Femur (tissue), 1 donor: ENCODE data around the gene TBX19.

Experiments used
- DNase-seq: peaks from one replicate; pipeline ENCODE4 v3.0.0-alpha.2; 2017

TBX19 gene

DNA sequence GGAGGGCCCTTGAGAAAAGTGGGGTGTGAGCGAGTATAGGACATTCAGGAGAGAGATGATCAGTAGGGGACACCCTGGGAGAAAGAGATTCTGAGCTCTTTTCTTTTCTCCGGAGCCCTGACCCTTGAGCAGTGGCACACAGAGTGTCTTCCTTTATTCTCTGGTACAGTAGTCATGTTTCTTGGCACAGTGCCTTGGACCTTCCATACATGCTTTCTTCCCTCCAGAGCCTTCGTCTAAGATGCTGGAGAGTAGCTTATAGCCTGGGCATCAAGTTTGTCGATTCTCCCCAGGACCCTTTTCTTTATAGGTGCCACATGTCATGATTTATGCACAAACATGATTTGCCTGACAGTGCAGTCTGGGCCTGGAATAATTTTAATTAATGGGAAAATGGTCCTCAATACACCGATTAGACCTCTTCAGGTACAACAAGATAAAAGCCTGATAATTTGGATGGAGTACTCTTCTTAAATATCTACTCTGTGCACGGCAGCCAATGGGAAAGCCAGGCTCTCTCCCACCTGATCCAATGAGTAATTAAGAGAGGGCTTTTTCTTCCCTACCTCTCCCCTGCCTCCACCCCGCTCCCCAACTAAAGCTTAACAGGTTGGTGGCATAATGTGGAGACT, at the start of gene TBX19:
TBX19 (plus strand) TSS at position 582 of the 632 bp plus-strand sequence. CDS start 214 bp downstream, outside the sequence.
- DNase-seq: no peak

DNA sequence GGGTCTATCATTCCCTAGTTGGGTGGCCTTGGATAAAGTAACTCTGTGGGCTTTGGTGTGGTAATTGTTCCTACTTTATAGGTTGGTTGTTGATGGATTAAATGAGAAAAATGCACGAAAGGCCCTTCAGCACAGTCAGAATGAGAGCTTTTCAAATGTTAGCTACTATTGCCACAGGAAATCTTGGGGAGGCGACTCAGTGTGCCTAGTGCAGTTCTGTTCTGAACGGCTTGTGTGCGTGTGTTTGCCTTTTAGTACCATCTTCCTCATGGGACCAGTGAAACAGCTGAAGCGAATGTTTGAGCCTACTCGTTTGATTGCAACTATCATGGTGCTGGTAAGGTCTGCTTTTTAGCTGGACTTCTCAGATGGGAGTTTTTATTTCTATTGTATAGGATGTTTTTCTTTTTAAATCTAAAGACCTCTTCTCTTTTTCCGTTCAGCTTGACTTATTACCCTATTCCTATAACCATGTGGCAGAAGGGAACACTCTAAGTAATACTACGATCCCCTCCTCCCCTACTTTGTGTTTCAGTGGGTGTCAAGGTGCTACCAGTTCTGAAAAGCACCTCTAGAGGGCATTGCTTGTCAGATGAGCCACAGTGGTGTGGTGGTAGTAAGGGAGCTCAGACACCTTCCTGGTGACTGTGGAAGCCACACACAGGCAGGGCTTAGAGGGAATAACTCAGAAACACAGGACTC, 45.7 kb upstream of the TBX19 start:
- DNase-seq: no peak

DNA sequence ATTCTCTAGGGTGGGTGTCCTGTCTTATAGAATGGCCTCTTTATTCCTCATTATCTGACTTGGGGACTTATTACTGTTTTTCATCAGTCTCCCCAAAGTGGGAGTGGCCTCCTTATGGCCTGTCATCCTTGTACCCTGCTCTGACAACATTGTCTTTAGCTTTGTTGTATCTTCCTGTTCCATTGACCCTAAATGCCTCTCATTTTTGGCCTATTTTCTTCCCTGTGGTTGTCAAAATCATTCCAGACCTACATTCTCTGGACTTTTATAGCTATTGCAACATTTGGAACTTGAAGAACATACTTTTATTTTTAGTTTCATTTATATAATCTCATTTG, 45.2 kb upstream of the TBX19 start:
- DNase-seq: no peak

DNA sequence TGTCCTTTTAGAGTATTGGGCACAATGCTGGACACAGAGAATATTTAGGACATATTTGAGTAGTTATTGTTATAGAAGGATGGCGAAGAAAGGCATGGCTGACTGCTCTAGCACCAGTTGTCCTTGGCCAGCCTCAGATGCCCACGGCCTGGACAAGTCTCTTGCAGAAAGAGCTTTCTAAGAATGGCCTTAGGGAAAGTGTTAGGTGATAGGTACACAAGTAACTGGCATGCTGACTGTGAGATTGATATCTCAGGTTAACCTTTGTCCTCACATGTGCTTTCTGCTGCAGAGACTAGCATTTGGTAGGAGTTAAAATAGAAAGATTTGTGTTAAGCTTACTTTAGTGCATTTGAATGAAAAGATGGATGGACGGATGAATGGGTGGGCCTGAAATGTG, 44.7 kb upstream of the TBX19 start:
- no peak for DNase-seq

DNA sequence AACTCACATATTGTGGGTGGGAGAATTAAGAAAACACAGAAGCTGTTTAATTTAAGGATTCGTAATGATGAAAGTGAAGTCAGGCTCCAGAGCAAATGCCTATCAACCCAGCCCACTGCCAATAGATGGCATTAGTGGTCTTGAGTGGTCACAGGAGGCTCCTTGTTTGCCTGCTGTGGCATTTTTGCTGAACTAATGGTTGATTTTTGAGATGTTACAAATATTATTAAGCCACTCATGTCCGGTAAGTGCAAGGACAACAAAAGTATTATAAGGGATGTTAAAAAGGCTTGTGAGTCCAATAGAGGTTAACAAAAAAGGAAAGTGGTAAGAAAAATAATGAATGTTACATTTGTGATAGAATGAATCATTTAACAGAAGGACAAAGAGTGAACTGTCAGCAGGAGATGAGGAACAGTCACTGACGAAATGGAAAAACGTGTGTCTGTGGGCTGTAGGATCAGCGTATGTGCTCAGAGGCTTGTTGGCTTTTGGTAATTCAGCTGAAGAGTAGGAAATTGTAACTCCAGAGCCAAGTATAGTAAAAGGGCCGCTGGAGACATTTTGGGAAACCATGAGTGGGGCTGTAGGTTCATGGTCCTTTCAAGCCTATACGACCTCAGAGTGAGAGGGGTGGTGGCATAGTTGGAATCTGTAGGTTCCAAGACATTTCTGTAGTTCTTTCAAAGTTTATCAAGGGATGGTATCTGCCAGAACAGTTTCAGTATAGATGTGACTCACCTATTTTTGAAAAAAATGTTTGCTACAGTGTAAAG, 43.7 kb upstream of the TBX19 start:
- DNase-seq: no peak

DNA sequence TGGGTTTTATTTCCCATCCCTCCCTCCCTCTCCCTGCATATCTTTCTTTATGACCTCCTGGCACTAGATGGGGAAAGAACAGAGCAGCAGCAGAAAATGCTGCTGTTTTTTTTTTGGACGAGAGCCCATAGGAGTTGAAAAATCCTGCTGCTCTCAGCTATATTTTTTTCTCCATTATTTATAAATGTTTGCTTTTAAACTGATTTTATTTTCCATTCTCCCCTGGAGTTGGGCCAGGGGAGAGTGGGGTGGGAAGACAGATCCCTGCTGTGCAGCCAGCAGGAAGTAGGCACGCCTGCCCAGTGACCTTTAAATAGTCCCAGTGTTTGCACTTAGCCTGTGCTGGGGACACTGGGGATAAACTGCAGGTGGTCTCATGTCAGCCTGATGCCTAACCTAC, 37.5 kb upstream of the TBX19 start:
- peak; percentile 43 for DNase-seq

DNA sequence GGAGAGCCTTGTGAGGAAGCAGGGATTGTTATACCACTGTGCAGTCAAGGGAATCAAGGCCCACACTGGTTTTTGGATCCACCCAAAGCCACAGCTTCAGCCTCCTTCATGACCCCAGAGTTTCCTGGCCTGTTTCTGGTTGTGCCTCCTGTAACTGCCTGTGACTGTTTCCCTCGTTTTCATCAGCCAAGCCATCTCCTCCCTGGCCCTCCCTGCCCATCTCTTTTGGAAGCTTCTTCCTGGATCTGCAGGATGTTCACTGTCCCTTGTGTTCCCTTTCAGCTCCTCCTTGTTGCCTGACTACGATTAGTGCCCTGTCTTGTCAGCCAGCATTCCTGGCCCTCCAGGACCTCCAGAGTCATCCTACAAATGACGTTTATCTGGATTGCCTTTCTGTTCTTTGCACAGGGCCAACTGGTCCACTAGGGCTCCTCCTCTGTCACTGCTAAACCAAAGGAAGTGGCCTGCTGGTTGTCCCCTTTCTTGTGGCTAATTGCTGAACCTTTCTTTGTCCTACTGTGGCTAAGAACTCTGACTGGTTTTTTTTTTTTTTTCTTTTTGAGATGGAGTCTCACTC, 37.0 kb upstream of the TBX19 start:
- DNase-seq: no peak

DNA sequence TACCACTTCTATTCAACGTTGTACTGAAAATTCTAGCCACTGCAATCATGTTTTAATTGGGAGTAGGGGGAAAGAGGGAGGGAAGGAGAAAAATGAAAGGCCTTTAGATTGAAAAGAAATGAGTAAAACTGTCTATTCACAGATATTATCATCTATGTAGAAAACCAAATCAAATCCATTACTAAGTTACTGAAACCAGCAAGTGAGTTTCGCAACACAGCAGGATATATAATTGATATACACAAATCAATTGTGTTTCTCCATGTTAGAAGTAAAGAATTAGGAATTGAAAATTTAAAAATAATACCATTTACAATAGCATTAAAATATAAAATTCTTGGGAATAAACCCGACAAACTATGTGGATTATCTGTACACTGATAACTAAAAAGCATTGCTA, 35.6 kb upstream of the TBX19 start:
- DNase-seq: no peak

DNA sequence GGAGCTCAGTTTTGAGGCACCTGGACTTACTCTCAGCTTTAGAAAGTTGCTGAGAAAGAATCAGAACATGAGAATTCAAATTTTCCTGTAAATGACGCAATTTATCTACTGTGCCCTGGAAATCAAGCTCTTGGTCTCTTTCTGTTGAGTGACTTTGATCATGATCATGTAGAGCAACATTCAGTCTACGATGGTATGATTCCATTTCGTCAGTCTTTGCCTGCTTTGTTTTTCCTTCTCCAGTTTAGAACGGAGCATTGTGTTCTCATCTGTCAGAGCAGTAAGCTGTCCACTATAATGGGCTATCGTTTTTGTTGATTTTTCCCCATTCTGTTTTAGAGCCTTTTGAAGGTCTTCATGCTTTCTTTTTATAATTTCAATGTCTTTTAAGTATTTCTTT, 34.2 kb upstream of the TBX19 start:
- no peak for DNase-seq

DNA sequence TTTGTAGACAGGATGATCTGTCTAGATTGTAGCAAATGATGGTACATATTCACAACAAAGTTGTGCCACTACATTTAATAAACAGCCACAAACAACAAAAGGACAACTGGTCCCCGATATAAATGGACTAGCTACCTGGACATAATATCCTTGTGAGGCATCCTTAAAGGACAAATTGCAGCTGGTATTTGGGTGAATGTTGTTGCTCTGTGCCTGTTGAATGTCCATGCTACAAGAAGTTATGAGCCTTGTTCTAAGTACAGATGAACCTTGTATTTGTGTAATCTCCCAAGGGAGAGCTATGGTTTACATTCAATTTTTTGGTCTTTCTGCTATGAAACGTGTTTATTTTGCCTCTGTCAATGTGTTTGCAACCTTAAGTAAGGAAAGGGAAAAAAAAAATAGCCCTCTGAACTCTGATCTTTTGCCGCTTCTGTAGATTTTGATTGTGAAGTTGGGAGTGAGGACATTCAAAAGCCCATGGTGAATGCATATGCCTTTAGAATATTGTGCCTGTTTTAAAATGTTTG, 28.4 kb upstream of the TBX19 start:
- no peak for DNase-seq

DNA sequence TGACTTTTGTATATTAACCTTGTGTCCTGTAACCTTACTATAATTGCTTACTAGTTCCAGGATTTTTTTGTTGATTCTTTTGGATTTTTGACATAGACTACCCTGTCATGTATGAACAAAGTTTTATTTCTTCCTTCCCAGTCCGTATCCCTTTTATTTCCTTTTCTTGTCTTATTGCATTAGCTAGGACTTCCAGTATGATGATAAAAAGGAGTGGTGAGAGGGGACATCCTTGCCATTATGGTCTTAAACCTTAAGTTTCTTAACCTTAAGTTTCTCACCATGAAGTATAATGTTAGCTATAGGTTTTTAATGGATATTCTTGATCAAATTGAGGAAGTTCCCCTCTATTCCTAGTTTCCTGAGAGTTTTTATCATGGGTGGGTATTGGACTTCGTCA, 24.5 kb upstream of the TBX19 start:
- DNase-seq: no peak

DNA sequence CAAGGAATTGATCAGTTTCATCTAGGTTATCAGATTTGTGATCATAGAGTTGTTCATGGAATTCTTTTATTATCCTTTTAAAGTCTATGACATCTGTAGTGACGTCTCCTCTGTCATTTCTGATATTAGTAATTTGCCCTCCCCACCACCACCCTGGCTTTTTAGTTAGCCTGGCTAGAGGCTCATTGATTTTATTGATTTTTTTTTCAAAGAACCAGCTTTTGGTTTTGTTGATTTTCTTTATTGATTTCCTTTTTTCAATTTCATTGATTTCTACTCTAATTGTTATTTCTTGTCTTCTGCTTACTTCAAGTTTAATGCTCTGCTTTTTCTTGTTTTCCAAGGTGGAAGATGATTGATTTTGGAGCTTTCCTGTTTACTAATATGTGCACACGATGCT, 23.3 kb upstream of the TBX19 start:
- DNase-seq: no peak

DNA sequence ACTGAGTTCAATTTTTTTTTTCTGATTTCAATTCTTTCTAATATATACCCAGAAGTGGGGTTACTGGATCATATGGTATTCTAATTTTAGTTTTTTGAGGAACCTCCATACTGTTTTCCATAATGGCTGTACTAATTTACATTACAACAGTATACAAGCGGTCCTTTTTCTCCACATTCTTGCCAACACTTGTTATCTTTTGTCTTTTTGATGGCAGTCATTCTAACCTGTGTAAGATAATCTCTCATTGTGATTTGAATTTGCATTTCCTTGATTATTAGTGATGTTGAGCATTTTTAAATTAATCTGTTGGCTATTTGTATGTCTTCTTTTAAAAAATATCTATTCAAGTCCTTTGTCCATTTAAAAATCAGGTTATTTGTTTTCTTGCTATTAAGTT, 21.1 kb upstream of the TBX19 start:
- DNase-seq: no peak

DNA sequence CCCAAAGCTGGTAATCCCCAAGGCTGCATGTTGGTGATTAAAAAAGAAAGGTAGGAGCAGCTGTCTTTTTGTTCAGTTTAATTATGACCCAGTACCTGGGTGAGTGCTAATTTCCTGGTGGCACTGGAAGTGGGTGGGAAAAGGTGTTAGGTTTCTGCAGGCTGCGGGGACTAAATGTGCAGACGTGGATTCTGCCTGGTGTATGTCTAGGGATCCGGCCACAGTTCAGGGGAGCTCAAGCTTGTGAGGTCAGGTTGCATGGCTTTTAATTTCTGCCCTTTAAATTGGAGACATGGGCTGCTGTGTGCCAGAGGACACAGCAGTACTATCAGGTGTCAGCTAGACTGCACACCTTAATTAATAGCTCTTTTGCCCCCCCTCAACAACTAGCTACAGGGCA, 20.3 kb upstream of the TBX19 start:
- DNase-seq: no peak

DNA sequence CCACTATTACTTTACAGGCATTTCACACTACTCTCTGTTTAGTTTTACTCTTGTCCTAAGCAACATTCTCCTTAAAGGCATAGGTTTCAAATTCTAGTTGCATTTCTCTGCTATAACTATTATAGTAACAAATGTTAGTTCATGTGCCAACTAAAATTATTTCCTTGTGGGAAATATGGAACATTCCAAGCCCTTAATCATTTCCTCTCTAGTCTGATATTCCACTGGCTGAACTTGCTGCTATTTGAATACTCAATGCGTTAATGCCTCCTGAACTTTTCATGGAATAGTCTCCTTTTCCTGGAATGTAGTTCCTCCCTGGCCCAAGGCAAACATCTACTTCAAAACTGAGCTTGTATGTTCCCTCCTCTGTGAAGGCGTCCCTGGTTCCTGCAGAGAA, 19.3 kb upstream of the TBX19 start:
- peak; percentile 47 for DNase-seq

DNA sequence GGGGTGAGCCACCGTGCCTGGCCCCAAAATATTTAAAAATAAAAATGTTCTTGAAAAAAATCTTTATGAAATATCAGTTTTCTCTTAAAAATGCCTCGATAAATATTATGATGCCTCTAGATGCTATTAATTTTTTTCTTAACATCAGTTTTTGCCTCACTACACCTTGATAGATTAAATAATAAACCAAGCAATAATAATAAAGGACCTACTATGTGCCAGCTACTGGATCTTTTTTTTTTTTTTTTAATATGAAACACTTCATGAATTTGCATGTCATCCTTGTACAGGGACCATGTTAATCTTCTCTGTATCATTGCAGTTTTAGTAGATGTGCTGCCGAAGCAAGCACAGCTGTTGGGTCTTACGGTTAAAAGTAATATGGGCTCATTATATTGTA, 17.5 kb upstream of the TBX19 start:
- no peak for DNase-seq

DNA sequence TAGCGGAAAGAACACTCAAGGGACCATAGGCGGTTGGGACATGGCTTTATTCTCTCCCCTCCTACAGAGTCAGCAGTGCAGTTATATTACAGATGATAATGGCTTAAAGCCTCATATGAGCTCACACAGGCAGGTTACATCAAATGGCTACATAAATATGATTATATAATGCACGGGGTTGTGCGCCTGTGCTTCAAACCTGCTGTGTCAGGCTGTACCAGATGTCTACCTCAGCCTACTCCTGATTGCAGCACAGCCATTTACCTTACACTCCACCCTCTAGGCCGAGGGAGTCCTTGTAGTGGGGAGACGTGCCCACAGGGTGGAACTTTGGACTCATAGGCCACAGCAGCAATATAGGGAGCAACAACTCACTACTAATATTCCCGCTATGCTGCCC, 16.4 kb upstream of the TBX19 start:
- DNase-seq: no peak

DNA sequence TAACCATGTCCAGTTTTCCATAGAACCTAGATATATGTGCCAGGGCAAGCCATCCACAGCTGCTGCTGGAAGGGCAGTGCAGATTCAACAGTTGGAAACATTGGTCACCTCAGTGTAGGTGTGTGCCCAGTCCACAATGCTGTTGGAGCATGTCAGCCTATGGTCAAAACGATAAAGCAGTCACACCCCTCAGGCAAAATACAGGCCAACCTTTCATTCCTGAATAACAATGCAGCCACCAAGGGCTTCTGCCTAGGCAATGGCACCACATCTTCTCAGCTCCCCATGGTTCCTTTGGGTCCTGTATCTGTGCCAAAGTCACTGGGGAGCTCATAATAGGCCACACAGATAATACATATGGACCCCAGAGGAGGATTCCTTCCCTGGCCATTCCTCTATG, 15.1 kb upstream of the TBX19 start:
- no peak for DNase-seq

DNA sequence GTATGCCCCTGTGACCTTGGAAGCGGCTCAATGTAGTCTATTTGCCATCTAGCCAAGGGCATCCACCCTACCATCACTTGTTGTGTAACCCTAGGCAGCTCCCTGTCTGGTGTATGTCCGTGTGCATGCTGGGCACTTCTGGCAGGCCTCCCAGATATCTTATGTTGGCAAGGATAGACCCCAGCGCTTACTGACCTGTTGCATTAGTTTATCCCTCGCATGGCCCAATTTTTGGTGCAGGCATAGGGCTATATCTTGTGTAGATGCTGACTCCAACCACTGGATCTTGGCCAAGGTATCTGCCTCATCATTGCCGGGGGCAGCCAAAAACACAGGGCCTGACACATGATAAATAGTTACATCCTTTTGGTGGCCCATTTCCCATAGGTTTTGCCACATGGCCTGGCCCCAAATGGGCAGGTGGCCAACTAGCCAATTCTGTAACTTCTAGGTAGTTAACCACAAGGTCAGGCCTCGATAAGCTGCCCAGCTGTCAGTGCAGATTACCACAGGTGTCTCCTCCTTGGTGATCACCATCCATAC, 14.0 kb upstream of the TBX19 start:
- DNase-seq: no peak

DNA sequence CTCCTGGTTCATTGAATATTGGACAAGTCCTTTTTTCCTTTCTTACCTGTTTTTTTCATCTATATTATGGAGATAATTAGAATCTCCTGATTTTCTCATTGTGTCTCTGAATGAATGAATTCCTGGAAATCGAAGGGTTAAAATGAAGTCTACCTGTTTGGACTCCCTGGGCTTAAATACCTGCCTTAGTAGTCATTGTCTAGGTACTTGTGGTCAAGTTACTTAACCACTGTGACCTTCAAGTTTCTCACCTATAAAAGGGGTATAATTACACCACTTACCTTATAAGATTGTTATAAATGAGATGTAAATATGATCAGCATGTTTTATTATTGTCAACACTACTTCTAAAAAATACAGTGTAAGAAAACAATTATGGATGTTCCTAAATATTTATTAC, 9.0 kb upstream of the TBX19 start:
- DNase-seq: no peak

DNA sequence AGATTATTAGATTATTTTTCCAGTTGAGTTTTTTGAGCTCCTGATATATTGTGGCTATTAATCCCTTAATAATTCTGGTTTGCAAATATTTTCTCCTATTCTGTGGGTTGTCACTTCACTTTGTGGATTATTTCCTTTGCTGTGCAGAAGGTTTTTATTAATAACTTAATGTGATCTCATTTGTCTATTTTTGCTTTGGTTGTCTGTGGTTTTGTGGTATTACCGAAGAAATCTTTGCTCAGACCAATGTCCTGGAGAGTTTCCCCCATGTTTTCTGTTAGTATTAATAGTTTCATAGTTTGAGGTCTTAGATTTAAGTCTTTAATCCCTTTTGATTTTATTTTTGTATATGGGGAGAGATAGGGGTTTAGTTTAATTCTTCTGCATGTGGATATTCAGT, 7.1 kb upstream of the TBX19 start:
- no peak for DNase-seq

DNA sequence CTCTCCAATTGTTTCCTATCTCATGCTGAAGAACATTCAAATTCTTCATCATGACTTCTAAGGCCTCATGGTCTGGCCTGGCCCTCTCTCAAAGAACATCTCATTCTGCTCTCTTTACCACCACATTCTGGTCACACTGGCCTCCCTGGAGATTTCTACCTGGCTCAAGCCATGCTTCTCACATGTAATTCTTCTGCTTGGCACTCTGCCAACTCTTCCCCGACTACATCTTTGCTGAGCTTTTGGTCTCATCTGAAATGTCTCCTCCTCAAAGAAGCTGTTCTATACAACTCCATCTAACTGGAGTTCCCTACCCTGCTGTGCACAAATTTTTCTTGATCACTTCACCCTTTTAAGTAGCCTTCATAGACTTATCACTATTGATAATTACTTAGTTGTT, 1.4 kb upstream of the TBX19 start:
- no peak for DNase-seq

DNA sequence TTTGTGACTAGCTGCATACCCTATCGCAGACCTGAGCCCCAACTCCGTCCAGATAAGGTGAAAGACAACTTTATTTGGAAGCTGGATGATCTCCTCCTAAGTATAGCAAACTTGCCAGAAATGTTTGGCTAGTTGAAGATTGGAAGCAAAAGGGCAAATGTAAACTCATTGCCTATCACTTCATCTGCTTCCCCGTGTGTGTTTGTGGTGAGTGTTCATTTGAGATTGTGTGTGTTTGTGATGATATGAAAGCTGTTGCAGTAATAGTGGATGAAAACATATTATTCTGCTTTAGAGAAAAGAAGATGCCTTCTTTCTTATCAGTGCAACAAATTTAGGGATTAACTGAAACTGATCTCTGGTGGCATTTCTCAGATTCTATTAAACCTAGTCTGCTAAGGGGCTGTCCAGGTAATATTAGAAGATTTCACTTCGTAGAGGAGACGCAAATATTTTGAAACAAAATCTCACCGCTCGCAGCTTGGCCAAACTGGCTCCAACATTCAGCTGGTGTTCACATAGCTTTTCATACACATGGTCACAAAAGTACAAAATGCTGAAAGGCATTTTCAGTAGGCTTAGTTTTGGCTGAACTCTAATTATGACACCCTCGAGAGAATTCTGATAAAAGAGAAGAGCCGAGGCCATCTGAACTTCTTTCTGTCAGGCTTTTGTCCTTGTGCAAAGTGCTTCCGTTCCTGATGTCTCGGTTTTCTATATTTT, 1.1 kb downstream of the TBX19 start:
- no peak for DNase-seq
